ENCODE results near the gene LAMA3.

DNA sequence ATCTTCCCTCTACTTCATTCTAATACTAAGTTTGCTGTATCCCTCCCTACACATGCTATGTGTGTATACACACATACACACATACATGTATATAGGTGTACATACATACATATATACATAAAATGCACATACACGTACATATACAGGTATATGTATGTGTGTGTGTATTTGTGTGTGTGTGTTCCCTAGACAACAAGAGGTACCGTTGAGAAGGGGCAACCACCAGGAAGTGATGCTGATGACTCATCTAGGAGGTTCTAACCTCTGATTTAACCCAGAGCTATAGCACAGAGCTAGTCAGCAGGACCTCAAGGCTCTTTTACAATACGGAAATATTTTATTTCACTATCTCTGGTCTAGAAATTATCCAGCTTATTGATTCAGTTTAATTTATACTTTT, 139.2 kb downstream of the LAMA3 start:
- TF ChIP-seq REST (IDR thresholded peaks at IDR 0.05; ENCODE audit: borderline replicate concordance in 1 of 2, low read depth in 1 of 2, low read length in 2 of 2) (no peak), TCF12 (IDR thresholded peaks at IDR 0.05) (no peak), TCF12 (CRISPR knock-in tag; IDR thresholded peaks at IDR 0.05) (no peak), POLR2AphosphoS5 (IDR thresholded peaks at IDR 0.05; ENCODE audit: low read depth, low read length) (no peak), ZNF530 (CRISPR knock-in tag; IDR thresholded peaks at IDR 0.05; ENCODE audit: low read depth) (no peak), SIN3A (IDR thresholded peaks at IDR 0.05; ENCODE audit: borderline replicate concordance, low read depth, low read length) (no peak), ZNF670 (CRISPR knock-in tag; IDR thresholded peaks at IDR 0.05; ENCODE audit: borderline replicate concordance) (no peak), TBX3 (IDR thresholded peaks at IDR 0.05; ENCODE audit: borderline replicate concordance) (no peak)
